Adrenal gland (tissue), 5 donors: Measurements from ENCODE around the gene RANBP10.

ENCODE experiments used
- CTCF ChIP-seq, 6 experiments: fragments of 450-650 bp in 4 of 6; fragments of 200-600 bp in 2 of 6; sonication (generic) in 1 of 6; IDR thresholded peaks; 1 replicate in 5 of 6; 2 replicates in 1 of 6; pipeline versions ENCODE4 v1.5.1 to v1.8.0; 2016 to 2021; ENCODE audit warnings: antibody characterized with exemption in 6 of 6, mild to moderate bottlenecking in 2 of 6, moderate library complexity in 1 of 6
- POLR2A ChIP-seq, 2 donors: fragments of 450-650 bp; IDR thresholded peaks; one replicate each; pipeline ENCODE4 v1.6.1; 2017; ENCODE audit warnings: antibody characterized with exemption in 2 of 2, mild to moderate bottlenecking in 2 of 2, moderate library complexity in 1 of 2
- donor health status: DM: no; HTN: no; CAD: no.

- no peak for TF ChIP-seq CTCF (IDR thresholded peaks at IDR 0.05)
- TF ChIP-seq POLR2A (IDR thresholded peaks at IDR 0.05) = no peak
Measured at GRCh38 chr16:67708368-67708771, 98.0 kb downstream of the RANBP10 start.
